ENCODE results near the gene COL10A1. TPM values are rescaled to one million over a fixed set of nuclear protein-coding genes. Genes with fewer than 3 reads are reported as not detected.

COL10A1 gene
- total and polyA plus RNA-seq, 2 experiments from 2014 or later, result 0.28 to 0.31 TPM

DNA sequence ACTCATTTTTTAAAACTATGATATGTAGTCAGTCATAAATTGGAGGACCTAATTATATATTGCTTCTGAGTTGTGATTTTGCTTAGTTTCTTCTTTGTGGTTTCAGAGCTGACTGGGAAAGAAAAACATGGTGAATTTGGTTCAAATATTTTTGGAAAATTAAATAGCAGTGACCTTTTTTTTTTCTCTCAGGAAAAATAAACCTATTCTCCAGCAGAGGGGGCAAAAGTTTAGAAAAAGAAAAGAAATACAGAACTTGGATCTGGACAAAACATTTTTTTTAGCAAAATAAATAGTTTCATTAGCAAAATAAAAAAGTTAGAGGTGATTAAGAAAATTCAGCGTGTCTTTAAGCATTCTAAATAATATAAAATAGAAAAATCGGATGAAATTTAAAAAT is 10.2 kb downstream of the COL10A1 start:
- peaks cover 42% of the 10 kb centered on the region; the same call in 2 of the 3 replicates for H3K36me3 Mint-ChIP-seq (ENCODE audit: low read depth)

More for the DNA sequence above, 10.2 kb downstream of the COL10A1 start:
- Mint-ChIP-seq H3K9me3 (no peaks in the 10 kb centered on the region), H3K27me3 (ENCODE audit: insufficient read depth, low read depth, poor library complexity) (peaks cover 2% of the 10 kb centered on the region), H3K4me1 (peaks cover 2% of the 10 kb centered on the region; the same call in 1 of the 3 replicates), H3K4me3 (no peak overlapping the region), H3K27ac (no peak overlapping the region)
- H3K4me2 ChIP-seq, result no peak overlapping the region
- H3K27me3 ChIP-seq (ENCODE audit: insufficient read depth), result no peaks in the 10 kb centered on the region
- H3K4me1 ChIP-seq (ENCODE audit: insufficient read depth), result no peaks in the 10 kb centered on the region
- no peak for ATAC-seq
- TF ChIP-seq, protein P1, sequence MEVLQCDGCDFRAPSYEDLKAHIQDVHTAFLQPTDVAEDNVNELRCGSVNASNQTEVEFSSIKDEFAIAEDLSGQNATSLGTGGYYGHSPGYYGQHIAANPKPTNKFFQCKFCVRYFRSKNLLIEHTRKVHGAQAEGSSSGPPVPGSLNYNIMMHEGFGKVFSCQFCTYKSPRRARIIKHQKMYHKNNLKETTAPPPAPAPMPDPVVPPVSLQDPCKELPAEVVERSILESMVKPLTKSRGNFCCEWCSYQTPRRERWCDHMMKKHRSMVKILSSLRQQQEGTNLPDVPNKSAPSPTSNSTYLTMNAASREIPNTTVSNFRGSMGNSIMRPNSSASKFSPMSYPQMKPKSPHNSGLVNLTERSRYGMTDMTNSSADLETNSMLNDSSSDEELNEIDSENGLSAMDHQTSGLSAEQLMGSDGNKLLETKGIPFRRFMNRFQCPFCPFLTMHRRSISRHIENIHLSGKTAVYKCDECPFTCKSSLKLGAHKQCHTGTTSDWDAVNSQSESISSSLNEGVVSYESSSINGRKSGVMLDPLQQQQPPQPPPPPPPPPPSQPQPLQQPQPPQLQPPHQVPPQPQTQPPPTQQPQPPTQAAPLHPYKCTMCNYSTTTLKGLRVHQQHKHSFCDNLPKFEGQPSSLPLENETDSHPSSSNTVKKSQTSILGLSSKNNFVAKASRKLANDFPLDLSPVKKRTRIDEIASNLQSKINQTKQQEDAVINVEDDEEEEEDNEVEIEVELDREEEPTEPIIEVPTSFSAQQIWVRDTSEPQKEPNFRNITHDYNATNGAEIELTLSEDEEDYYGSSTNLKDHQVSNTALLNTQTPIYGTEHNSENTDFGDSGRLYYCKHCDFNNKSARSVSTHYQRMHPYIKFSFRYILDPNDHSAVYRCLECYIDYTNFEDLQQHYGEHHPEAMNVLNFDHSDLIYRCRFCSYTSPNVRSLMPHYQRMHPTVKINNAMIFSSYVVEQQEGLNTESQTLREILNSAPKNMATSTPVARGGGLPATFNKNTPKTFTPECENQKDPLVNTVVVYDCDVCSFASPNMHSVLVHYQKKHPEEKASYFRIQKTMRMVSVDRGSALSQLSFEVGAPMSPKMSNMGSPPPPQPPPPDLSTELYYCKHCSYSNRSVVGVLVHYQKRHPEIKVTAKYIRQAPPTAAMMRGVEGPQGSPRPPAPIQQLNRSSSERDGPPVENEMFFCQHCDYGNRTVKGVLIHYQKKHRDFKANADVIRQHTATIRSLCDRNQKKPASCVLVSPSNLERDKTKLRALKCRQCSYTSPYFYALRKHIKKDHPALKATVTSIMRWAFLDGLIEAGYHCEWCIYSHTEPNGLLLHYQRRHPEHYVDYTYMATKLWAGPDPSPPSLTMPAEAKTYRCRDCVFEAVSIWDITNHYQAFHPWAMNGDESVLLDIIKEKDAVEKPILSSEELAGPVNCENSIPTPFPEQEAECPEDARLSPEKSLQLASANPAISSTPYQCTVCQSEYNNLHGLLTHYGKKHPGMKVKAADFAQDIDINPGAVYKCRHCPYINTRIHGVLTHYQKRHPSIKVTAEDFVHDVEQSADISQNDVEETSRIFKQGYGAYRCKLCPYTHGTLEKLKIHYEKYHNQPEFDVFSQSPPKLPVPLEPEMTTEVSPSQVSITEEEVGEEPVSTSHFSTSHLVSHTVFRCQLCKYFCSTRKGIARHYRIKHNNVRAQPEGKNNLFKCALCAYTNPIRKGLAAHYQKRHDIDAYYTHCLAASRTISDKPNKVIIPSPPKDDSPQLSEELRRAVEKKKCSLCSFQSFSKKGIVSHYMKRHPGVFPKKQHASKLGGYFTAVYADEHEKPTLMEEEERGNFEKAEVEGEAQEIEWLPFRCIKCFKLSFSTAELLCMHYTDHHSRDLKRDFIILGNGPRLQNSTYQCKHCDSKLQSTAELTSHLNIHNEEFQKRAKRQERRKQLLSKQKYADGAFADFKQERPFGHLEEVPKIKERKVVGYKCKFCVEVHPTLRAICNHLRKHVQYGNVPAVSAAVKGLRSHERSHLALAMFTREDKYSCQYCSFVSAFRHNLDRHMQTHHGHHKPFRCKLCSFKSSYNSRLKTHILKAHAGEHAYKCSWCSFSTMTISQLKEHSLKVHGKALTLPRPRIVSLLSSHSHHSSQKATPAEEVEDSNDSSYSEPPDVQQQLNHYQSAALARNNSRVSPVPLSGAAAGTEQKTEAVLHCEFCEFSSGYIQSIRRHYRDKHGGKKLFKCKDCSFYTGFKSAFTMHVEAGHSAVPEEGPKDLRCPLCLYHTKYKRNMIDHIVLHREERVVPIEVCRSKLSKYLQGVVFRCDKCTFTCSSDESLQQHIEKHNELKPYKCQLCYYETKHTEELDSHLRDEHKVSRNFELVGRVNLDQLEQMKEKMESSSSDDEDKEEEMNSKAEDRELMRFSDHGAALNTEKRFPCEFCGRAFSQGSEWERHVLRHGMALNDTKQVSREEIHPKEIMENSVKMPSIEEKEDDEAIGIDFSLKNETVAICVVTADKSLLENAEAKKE (CRISPR knock-in tag; IDR thresholded peaks at IDR 0.05), result no peak
- TF ChIP-seq, protein P2, sequence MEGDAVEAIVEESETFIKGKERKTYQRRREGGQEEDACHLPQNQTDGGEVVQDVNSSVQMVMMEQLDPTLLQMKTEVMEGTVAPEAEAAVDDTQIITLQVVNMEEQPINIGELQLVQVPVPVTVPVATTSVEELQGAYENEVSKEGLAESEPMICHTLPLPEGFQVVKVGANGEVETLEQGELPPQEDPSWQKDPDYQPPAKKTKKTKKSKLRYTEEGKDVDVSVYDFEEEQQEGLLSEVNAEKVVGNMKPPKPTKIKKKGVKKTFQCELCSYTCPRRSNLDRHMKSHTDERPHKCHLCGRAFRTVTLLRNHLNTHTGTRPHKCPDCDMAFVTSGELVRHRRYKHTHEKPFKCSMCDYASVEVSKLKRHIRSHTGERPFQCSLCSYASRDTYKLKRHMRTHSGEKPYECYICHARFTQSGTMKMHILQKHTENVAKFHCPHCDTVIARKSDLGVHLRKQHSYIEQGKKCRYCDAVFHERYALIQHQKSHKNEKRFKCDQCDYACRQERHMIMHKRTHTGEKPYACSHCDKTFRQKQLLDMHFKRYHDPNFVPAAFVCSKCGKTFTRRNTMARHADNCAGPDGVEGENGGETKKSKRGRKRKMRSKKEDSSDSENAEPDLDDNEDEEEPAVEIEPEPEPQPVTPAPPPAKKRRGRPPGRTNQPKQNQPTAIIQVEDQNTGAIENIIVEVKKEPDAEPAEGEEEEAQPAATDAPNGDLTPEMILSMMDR (conservative IDR thresholded peaks at IDR 0.05; ENCODE audit: low read depth in 2 of 2), result peak in 1 of 2 experiments; percentile 63; a peak in 3 of 4 replicates
- peaks cover 24% of the 10 kb centered on the region for H3K36me3 ChIP-seq (ENCODE audit: insufficient read depth)
- H3F3A ChIP-seq (replicated peaks; ENCODE audit: low read depth), result no peaks in the 10 kb centered on the region
- H3K27ac ChIP-seq (ENCODE audit: low read depth), result no peak overlapping the region
- no peak overlapping the region for H3K4me3 ChIP-seq
- no peaks in the 10 kb centered on the region for H3K79me2 ChIP-seq (replicated peaks; ENCODE audit: insufficient read depth)
- no peak for DNase-seq (ENCODE audit: low spot score)
- H3K9me2 ChIP-seq (ENCODE audit: insufficient read depth), result no peaks in the 10 kb centered on the region
- peaks cover 3% of the 10 kb centered on the region; the same call in 1 of the 2 replicates for H4K20me1 ChIP-seq (replicated peaks; ENCODE audit: insufficient read depth)
- no peak overlapping the region for H2AFZ ChIP-seq

All from GM23338 (cell line).